Activated naive CD8-positive, alpha-beta T cell treated with anti-CD3 and anti-CD28 coated beads for 36 hours (primary cell): Measurements from ENCODE around the gene AGAP3. TPM values are rescaled to one million over a fixed set of nuclear protein-coding genes. Genes with fewer than 3 reads are reported as not detected.
A peak's percentile ranks its signal among the peaks of the same experiment; 100 is the strongest.

Experiments
- DNase-seq: peaks from one replicate; pipeline ENCODE4 v3.0.0; 2021
- H3K27ac Mint-ChIP-seq: one replicate; pipeline ENCODE4 v1.8.0; 2022; ENCODE audit warnings: mild to moderate bottlenecking, moderate library complexity, mixed read lengths
- H3K27me3 Mint-ChIP-seq: one replicate; pipeline ENCODE4 v1.8.0; 2022; ENCODE audit warnings: mild to moderate bottlenecking, mixed read lengths
- H3K36me3 Mint-ChIP-seq: one replicate; pipeline ENCODE4 v1.8.0; 2021; ENCODE audit warnings: mild to moderate bottlenecking, mixed read lengths
- H3K4me1 Mint-ChIP-seq: one replicate; pipeline ENCODE4 v1.8.0; 2021; ENCODE audit warnings: mixed read lengths
- H3K4me3 Mint-ChIP-seq: one replicate; pipeline ENCODE4 v1.8.0; 2022; ENCODE audit warnings: mild to moderate bottlenecking, moderate library complexity, mixed read lengths
- H3K9me3 Mint-ChIP-seq: one replicate; pipeline ENCODE4 v1.8.0; 2022; ENCODE audit warnings: mixed read lengths
- total RNA-seq, 2 experiments: library from RNA; stranded (reverse); gene quantifications; one replicate each; pipeline ENCODE4 v1.2.3, GENCODE V29; 2021

The AGAP3 gene
- total RNA-seq, 2 experiments from 2014 or later: 24.8 to 25.3 TPM

DNA sequence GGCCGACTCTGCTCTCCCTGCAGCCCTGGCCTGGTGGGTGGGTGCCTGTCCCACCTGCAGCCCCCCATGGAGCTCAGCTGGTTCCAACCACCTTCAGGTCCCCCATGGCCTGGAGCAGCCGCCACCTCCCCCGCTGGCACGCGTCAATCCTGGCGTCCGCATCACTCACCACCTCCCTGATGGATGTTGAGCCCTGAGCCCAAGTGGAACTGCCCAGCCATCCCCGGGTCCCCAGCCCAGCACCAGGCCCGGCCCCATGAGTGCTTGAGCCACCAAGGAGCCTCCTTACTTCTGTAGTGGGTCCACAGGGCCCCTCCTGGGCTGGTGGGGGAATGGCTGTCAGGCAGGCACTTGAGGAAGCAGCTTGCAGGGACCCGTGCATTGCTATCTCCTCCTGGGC is 14.6 kb downstream of the AGAP3 start:
- Mint-ChIP-seq H3K36me3 (no peaks in the 10 kb centered on the region), H3K9me3 (no peaks in the 10 kb centered on the region), H3K27ac (no peak overlapping the region), H3K27me3 (no peaks in the 10 kb centered on the region), H3K4me1 (no peaks in the 10 kb centered on the region), H3K4me3 (no peak overlapping the region)
- no peak for DNase-seq

DNA sequence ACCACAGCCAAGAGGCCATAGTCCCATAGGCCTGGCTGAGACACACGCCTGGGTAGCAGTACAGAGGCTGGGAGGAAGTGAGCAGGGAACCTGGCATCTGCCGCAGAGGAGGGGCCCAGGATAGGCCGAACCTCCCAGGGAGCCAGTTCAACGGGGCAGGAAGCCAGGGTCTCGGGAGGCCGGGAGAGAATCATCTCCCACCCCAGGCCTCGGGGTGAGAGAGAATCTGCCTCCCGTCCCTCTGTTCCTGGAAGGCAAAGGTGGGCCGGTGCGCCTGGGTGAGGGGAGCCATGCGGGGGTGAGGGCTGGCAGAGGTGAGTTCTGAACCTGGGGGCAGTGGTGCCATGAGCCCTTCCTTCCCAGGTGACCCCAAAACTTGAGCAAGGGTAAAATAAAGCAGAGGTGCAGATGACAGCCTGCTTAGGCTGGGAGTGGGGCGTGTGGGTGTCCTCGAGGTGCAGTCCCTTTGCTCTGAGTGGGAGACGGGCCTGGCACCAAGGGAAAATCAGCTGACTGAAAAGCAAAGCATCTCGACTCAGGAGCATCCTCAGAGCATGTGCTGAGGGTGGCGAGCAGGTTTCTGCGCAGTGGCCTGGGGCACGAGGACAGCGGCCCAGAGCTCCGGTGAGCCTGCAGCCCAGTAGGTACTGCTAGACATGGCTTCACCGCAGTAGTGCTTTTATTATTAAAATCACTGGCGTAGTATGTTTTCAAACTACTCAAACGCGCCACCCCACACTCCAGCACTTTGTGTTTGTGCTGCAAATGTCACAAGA is 15.5 kb downstream of the AGAP3 start:
- DNase-seq: no peak
- H3K4me3 Mint-ChIP-seq: no peak overlapping the region
- no peaks in the 10 kb centered on the region for H3K27me3 Mint-ChIP-seq
- H3K4me1 Mint-ChIP-seq: no peaks in the 10 kb centered on the region
- H3K27ac Mint-ChIP-seq: no peak overlapping the region
- no peaks in the 10 kb centered on the region for H3K36me3 Mint-ChIP-seq
- no peaks in the 10 kb centered on the region for H3K9me3 Mint-ChIP-seq

DNA sequence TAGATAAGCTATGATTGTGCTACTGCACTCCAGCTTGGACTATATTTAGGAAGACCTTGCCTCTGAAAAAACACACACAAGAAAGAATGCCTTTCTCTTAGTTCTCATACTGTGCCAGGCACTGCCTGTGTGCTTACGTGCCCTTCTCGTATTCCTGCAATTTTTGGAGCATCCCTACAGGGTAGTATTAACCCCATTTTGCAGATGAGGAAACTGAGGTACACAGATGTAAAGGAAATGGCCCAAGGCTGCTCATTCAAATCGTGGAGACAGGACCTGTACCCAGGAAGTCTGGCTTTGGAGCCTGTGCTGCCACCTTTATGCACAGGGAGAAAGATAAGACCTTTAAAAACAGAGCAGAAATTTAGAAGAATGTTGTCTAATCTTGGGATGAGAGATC is 16.7 kb downstream of the AGAP3 start:
- Mint-ChIP-seq H3K4me1 (no peaks in the 10 kb centered on the region), H3K36me3 (no peaks in the 10 kb centered on the region), H3K27me3 (no peaks in the 10 kb centered on the region), H3K27ac (no peak overlapping the region), H3K9me3 (no peaks in the 10 kb centered on the region), H3K4me3 (no peak overlapping the region)
- DNase-seq: no peak

DNA sequence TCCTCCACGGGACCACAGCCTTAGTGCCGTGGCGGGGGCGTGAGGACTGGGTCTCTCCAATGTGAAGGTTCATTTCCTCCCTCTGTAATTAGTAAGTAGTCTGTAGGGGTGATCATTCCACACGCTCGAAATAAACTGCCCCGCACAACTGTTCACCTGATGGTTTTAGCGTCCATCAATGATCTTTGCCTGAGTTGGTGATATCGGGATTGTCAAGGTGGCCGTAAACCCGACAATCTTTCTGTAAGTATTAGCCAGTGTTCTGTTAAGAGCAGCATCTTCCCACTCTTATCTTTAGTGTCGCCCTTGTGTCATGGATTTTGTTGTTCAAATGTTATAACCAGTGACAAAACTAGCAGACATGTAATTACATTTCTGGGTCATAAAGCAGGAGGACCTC is 17.7 kb downstream of the AGAP3 start:
- H3K4me1 Mint-ChIP-seq: no peaks in the 10 kb centered on the region
- H3K27me3 Mint-ChIP-seq: no peaks in the 10 kb centered on the region
- DNase-seq: no peak
- no peak overlapping the region for H3K27ac Mint-ChIP-seq
- no peaks in the 10 kb centered on the region for H3K36me3 Mint-ChIP-seq
- no peaks in the 10 kb centered on the region for H3K9me3 Mint-ChIP-seq
- H3K4me3 Mint-ChIP-seq: no peak overlapping the region

DNA sequence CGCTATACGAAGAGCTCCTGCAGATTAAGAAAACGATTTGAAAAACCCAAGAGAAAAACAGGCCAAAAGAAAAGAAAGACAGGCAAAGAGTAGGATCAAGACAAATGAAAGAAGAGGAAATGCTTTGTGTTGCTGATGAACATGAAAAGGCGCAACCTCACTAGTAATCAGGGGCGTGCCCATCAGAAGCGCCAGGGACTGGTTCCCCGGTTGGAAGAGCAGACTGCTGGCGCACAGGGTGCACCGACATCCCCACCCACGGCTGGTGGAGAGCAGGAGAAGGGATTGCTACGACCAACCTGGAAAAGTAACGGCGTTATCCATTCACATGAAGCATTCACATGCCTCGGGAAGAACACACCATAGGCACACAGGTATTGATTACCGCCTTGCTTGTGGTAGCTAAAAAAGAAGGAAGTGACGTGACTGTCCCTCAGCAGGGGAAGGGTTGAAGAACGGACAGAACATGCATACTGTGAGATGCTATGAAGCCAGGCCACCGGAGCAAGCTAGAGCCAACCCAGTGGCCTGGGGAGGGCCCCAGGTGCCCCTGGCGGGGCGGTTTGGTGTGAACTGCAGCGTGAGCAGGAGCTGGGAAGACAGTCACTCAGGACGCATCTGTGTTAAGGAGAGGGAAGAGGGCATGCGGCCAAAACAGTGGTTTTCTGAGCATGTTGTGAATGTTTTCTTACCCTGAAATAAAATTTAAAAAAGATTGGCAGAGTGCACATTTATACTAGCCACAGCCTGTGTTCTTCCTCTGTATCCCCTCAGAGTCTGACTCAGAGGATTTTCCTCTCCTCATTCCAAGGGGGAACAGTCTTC is 18.3 kb downstream of the AGAP3 start:
- no peak for DNase-seq
- no peaks in the 10 kb centered on the region for H3K4me1 Mint-ChIP-seq
- H3K9me3 Mint-ChIP-seq: no peaks in the 10 kb centered on the region
- no peaks in the 10 kb centered on the region for H3K27me3 Mint-ChIP-seq
- no peaks in the 10 kb centered on the region for H3K36me3 Mint-ChIP-seq
- no peak overlapping the region for H3K4me3 Mint-ChIP-seq
- no peak overlapping the region for H3K27ac Mint-ChIP-seq

DNA sequence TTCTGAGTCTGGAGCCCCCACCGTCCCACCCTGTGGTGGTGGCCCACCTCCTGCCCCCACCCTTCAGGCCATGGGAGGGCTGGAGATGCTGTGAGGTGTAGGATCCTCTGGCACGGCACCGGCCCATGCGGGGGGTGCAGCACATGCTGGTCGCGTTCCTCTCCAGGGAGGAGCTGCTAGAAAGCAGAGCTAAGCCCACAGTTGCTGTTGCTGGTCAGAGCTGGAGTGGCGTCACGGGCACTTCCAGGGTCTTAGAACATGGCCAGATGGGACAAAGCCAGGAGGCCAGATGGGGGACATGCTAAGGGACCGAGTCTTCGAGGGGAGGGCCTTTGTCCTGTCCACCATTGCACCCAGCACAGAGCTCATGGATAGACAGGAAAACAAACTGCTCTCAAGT is 21.6 kb downstream of the AGAP3 start:
- Mint-ChIP-seq H3K9me3 (no peaks in the 10 kb centered on the region), H3K36me3 (no peaks in the 10 kb centered on the region), H3K4me1 (peaks cover 3% of the 10 kb centered on the region), H3K4me3 (no peak overlapping the region), H3K27ac (no peak overlapping the region), H3K27me3 (peaks cover 8% of the 10 kb centered on the region)
- no peak for DNase-seq

DNA sequence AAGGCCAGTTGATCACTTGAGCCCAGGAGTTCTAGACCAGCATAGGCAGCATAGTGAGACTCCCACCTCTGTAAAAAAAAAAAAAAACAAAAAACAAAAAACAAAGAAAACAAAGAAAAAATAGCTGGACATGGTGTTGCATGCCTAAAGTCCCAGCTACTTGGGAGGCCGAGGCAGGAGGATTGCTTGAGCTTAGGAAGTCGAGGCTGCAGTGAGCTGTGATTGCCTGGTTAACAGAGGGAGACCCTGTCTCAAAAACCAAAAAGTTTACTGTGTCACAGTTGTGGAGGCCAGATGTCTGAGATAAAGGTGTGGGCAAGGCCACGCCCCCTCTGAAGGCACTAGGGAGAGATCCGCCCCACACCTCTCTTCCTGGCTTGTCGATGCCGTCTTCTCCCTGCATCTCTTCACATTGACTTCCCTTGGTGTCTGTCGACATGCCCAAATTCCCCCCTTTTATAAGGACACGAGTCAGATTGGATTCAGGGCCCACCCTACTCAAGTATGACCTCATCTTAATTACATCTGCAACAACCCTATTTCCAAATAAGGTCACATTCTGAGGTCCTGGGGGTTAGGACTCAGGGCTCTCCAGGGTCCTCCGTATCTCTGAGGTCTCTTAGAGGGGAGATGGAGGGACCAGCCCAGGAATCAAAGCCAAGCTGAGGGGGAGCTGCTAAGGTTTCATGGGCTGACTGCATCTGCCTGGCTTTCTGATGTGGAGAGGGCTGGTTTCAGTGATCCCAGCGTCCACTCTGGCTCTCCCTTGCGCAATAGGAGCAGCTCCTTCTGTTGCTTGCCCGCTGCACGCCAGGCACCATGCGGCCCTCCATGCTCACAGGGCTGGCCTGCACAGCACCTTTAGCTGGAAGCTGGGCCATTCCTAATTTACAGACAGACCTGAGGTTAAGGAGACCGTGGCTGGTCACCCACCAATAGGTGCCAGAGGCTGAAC is 23.1 kb downstream of the AGAP3 start:
- Mint-ChIP-seq H3K4me1 (peaks cover 3% of the 10 kb centered on the region), H3K36me3 (no peaks in the 10 kb centered on the region), H3K27me3 (peaks cover 20% of the 10 kb centered on the region), H3K9me3 (no peaks in the 10 kb centered on the region), H3K4me3 (no peak overlapping the region), H3K27ac (no peak overlapping the region)
- DNase-seq: no peak

DNA sequence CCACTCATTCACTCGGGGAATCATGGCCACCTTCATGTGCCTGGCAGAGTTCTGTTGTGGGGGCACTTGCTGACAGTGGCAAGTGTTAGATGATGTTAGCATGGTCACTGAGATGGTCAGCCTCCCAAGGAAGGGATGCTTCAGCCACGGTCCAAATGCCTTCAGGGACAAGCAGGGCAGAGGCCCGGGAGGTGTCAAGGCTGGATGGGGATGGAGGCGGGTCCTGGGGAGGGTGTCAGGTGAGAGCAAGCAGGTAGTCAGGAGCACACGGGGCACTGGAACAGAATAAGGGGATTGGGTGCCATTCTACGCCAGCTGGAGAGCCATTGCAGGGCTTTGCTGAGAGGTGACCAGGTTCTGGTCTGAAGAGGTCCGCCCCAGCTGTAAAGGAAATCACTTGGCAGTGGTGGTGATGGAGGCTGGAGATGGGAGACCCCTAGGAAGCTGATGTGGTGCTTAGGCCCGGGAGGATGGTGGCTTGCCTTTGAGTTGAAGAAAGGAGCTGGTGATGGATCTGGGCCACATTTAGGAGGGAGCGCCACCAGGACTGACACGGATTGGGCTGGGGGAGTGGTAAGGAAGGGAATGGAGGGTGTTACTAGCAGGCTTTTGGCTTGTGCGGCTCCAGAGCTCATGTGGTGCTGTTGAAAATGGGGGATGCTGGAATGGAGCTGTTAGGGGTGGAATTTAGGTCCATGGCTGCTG is 24.1 kb downstream of the AGAP3 start:
- Mint-ChIP-seq H3K9me3 (no peaks in the 10 kb centered on the region), H3K4me3 (no peak overlapping the region), H3K4me1 (peaks cover 3% of the 10 kb centered on the region), H3K27ac (no peak overlapping the region), H3K36me3 (no peaks in the 10 kb centered on the region), H3K27me3 (peaks cover 20% of the 10 kb centered on the region)
- DNase-seq: no peak

DNA sequence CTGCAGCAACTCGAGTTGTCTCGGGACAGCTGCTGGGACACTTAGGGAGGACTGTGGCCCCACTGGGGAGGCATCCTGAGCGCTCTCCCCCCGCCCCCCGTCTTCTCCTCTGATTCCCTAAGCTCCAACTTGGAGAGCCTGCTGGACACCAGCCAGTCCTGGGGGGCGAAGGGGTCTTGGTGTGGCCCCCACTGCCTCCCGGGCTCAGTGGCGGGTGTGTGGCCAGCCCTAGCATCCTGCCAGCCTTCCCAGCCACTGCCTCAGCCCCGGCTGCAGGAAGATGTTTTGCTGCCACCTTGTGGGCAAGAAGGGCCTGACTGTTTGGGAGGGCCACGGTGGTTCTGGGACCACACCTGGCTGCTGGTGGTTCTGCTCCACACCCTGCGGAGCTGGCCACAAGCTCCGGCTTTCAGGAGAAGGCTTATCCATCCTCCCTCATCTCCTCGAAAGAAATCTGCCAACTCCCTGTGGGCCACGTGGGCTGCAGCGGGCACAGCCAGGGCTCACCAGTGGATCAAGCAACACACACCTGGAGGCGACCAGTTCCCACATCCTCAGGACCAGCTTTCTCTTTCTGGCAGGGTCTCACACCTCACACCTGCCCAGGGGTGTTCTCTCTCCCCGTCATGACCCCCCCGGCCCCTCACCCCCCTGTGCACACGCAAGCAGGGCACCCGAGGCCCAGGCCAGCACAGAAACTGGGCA is 24.8 kb downstream of the AGAP3 start:
- Mint-ChIP-seq H3K36me3 (no peaks in the 10 kb centered on the region), H3K27me3 (peaks cover 23% of the 10 kb centered on the region), H3K27ac (no peak overlapping the region), H3K9me3 (no peaks in the 10 kb centered on the region), H3K4me3 (no peak overlapping the region), H3K4me1 (peaks cover 6% of the 10 kb centered on the region)
- DNase-seq: peak; percentile 75

DNA sequence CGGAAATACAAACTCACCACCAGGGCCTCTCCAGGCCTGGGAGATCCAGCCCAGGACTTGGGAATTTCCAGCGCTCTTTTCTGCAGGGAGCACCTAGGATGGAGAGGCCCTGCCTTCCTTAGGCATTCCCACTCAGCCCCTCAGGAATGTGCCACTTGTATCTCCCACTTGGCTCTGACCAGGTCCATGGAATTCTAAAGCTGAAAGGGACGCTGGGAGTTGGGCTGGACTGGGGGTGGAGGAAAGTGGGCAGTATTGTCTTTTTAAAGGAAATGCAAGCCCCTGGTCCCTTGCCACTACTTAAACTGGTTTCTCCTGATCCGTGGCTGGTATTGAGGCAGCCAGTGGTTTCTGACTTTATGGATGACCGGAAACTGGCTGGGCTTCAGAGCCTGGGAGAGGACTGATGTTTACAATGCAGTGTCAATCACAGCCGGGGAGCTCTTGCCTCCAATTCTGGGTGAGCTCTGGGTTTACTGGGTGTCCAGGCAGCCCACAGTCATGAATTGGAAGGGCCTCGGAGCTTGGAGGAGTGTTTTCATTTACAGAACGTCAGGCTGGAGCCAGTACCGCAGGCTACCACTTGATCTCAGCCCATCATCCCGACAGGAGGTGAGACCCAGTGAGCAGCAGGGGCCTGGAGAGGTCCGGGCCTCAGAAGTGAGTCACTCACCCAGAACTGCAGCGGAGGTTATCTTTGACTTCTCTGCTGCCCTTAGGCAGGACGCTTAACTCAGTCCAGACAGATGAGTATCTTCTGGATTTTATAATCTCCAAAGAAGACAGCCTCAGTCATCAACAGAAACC is 27.3 kb downstream of the AGAP3 start:
- DNase-seq: no peak
- Mint-ChIP-seq H3K36me3 (no peaks in the 10 kb centered on the region), H3K4me3 (peak overlapping the region; percentile 37), H3K9me3 (no peaks in the 10 kb centered on the region), H3K4me1 (peaks cover 6% of the 10 kb centered on the region), H3K27ac (no peak overlapping the region), H3K27me3 (peaks cover 23% of the 10 kb centered on the region)

DNA sequence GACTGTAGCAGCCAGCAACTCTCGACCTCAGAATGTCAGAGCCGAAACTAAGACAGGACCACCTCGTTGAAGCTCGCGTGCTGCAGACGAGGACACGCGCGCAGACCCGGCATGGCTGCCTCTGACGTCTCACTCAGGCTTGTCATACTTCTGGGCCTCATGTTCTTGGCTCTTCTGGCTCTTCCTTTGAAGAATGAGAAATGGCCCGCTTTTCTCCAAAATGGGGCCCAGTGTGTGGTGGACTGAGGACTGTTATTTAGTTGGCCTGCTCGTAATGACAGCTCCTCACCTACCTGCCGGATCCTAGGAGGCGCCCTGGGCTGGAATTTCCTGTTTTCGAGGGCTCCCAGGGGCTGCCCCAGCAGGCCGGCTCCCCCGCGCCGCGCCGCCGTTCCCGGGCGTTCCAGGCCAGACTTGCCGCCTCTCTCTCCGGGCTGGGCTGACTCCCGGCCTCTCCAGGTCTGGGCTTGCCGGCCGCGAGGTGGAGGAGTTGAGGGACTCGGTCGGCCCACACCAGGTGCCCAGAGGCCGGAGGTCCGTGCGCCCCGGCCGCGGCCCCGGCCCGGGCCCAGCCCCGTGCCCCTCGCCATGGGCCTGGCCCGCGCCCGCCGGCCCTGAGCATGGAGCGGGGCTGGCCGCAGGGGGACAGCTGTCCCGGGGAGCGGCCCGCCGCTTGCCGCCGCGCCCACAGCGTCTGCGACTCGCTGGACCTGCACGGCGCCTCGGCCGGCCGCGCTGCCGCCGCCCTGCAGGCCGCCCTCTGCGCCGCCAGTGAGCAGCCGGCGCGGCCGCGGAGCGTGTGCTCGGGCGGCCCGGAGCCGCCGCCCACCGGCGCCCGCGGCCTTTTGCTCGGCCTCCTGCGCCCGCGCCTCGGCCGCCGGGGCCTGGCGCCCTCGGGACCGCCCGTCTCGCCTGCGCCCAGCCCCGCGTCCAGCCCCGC is 28.1 kb downstream of the AGAP3 start:
- Mint-ChIP-seq H3K27me3 (peaks cover 23% of the 10 kb centered on the region), H3K4me1 (peaks cover 6% of the 10 kb centered on the region), H3K27ac (no peak overlapping the region), H3K4me3 (peak overlapping the region; percentile 37), H3K36me3 (no peaks in the 10 kb centered on the region), H3K9me3 (no peaks in the 10 kb centered on the region)
- DNase-seq: no peak

DNA sequence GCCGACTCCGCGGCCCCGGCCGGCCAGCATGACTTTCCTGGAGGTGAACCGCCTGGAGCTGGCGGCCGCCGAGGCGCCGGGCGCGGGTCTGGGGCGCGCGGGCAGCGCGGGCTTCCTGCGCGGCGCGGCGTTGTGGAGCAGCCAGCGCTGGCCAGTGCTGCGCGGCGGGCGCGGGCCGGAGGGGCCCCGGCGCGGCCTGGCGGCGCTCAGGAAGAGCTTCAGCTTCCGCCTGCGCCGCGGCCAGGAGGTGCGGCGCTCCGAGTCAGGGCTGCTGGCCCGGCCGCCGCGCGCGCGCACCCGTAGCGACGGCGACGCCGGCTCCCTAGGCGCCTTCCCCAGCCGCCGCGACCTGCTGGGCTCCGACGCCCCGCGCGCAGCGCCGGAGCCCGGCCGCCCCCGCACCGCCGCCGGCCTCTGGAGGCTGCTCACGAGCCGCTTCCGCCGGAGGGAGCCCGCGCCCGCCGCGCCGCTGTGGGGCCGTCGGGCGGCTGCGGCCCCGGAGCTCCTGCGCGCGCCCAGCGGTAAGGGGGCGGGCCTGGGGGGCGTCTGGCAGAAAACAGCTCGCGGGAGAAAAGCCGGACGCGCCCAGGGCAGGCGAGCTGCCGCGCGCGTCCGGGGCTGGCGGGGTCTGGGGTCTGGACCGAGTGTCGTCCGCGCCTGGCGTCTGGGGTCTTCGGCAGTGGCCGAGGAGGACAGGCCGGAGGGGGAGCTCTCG is 29.0 kb downstream of the AGAP3 start:
- peak; percentile 68 for DNase-seq
- peak overlapping the region; percentile 42 for H3K4me3 Mint-ChIP-seq
- peaks cover 6% of the 10 kb centered on the region for H3K4me1 Mint-ChIP-seq
- H3K9me3 Mint-ChIP-seq: no peaks in the 10 kb centered on the region
- no peaks in the 10 kb centered on the region for H3K36me3 Mint-ChIP-seq
- H3K27ac Mint-ChIP-seq: no peak overlapping the region
- H3K27me3 Mint-ChIP-seq: peaks cover 23% of the 10 kb centered on the region
